ENCODE results near the gene IGF2.
"Not testable (repeated sequence)": the region's sequence is repeated elsewhere in the genome, so short reads cannot be mapped to it uniquely, and the experiment has no call there.

The IGF2 gene

DNA sequence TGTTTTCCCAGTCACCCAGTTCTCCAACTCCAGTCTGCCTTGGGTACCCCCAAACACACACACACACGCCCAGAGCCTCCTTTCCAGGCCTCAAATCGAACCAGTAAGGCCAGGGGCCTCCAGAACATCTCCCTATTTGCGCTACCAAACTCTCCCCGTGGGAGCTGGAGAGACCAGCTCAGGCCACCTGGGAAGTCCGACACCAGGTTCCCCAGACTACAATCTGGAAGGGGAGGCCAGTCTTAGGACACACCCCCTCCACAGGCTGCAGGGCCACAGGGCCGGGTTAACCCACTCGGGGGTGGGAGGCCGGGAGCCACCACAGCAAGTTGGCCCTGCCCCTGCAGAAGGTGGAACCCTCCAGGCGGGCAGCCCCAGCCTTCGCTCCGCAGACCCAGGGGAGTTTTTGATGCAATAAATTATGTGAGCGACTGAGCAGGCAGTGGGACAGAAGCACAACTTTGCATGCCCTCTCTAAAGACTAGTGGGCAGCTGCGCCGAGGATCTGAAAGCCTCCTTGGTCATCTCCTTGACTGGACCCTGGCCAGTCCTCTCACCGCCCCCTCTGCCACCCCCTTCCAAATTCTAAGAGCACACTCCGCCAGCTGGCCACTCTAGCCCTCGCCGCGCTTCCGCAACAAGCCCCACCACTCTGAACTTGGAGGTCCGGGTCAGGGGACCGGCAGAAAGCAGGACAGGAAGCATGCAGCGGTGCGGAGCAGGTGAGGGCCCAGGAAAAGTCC lies 2.8 kb downstream of the IGF2 start:
- no peak for DNase-seq

DNA sequence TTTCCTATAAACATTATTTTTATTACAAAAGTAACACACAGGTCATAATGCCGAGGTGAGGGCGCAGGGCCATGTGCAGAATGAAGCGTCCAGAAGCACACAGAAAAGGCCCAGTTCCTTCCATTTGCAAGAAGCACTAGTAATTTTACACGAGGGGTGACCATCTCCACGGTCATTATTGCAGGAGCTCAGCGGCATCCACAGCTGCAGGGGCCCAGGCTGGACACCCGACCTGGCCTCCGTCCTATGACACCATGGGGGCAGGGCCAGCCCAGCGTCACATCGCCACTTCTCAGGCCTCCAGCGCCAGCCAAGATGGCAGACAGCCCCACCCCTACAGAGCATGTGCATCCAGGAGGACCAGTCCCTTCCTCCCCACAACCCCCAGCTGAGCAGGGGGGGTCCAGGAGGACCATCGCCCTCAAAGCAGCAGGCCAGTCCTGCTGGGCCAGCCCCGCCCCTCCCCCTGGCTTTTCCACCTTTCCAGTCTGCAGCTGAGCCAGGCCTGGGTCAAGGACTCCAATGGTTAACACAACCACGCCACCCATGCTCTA lies 3.5 kb downstream of the IGF2 start:
- no peak for DNase-seq

DNA sequence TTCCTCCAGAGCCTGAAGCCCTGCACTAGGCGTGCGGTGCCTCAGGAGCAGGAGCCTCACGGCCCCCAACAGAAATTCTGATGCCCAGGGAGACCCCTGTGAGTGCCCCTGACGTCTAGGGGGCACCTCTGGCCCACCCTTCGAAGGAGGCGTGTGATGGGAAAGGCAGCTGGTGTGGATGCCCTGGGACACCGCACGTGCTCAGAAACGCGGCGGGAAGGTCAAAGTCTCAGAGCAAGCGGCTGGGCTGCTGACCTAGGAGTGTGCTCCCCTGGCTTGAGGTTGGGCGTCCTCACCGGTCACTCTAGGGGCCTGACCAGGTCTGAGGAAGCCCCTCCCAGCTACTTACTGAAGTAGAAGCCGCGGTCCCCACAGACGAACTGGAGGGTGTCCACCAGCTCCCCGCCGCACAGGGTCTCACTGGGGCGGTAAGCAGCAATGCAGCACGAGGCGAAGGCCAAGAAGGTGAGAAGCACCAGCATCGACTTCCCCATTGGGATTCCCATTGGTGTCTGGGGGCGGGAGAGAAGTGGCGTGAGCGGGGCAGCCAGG lies 4.1 kb downstream of the IGF2 start:
- no peak for DNase-seq

DNA sequence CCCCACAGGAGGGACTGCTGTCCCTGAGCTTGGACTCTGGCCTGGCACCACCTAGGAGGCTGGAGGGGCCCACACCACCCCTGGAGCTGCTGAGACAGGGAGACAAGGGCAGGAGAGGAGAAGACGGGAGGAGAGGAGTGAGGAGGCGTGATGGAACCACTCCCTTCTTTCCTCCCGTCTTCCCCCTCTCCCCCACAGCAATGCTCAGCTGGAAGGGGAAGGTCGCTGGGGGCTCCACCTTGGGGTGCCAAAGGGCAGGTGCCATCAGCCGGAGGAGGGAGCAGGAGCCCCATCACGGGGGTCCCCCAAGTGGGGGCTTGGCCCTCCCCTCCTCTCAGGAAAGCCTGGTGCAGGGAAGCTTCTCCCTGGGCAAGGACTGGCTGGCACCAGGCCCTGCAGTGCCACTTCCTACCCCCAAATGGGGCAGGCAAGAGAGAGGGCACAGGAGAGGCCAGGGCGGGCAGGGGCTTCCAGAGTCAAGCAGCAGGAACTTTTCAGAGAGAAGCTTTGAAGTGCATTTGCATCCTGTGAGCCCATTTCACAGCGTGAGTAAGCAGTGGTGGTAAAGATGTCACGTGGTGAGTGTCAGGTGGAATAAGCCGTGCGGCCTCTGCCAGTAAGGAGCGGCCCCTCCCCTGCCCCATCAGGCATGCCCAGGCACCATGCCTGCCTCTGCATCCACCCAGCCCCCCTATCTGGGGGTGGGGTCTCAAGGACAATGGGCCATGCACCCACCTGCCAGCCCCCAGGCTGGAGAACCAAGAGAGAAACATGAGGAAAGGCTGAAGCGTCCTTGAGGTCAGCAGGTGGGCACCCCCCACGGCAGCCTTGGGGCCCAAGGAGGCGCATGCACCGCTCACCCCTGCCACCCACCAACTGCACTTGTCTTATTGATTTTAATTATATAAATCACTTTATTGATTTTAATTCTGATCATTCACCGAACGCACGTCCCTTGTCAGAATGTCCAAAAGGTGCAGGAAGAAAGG lies 4.9 kb downstream of the IGF2 start:
- no peak for DNase-seq

DNA sequence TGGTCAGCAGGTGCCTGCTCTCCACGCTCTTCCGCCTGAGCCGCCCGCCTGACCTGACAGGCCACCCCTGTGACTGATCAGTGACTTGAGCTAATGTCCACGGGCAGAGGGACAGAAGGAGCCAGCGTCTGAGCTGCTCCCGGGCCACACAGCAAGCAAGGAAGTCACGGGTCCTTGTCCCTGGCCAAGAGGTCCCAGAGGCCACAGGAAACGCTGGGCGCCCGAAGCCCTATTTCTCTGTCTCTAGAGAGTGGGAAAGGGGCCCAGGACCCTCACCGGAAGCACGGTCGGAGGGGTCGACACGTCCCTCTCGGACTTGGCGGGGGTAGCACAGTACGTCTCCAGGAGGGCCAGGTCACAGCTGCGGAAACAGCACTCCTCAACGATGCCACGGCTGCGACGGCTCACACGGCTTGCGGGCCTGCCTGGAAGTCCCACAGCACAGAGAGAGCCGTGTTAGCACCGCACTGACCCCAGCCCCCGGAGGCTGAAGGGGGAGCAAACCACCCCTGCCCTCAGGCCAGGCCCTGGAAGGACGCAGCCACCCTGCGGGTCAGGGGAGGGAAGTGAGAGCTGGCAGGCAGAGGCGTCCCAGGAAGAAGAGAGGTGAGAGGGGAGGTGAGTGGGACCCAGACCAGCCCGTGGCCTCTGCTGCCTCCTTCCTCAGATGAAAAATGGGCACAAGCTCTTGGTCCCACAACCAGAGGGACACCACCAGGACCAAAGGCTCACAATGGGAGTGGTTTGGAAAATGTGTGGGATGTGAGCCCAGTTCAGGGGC lies 5.8 kb downstream of the IGF2 start:
- DNase-seq = no peak

DNA sequence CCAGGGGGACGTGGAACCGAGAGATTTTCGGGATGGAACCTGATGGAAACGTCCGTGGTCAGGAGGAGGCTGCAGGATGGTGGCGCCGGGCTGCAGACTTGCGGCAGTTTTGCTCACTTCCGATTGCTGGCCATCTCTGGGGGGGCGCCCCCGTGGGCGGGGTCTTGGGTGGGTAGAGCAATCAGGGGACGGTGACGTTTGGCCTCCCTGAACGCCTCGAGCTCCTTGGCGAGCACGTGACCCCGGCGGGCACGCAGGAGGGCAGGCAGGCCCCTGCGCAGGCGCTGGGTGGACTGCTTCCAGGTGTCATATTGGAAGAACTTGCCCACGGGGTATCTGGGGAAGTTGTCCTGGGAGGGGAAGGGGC lies 6.3 kb downstream of the IGF2 start:
- no peak for DNase-seq

DNA sequence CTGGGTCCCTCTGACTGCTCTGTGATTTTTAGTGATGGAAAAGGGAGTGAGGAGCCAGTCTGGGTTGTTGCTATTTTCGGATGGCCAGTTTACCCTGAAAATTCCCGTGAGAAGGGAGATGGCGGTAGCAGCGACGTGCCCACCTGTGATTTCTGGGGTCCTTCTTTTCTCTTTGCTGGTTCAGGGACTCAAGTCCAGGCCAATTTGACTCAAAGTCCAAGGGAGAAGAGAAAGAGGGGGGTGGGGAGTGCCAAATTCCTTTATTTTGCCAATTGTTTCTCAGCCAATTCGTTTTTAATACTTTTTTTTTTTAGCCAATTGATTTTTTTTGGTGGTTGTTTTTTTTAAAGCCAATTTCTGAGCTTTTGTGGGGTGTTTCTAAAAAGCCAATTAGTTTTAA lies 6.9 kb downstream of the IGF2 start:
- no peak for DNase-seq

DNA sequence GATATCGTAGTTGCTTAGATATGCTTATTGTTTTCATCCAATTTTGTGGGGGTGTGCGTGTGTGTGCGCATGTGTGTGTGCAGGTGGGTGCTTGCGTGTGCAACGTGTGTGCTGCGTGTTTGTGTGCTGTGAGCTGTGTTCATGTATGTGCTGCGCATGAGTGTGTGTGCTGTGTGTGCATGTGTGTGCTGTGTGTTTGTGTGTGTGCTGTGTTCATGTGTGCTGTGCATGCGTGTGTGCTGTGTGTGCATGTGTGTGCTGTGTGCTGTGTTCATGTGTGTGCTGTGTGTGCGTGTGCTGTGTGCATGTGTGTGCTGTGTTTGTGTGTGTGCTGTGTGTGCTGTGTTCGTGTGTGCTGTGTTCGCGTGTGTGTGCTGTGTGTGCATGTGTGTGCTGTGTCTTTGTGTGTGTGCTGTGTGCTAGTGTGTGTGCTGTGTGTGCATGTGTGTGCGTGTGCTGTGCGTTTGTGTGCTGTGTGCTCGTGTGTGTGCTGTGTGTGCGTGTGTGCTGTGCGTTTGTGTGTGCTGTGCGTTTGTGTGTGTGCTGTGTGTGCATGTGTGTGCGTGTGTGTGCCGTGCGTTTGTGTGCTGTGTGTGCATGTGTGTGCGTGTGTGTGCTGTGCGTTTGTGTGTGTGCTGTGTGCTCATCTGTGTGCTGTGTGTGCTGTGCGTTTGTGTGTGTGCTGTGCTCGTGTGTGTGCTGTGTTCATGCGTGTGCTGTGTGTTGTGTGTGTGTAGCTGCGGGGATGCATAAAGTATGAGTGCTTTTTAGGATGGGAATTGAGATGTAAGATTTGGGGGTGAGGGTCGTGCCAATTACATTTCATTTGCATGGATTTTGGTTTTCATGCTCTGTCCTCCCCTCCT lies 7.6 kb downstream of the IGF2 start:
- DNase-seq = no peak

DNA sequence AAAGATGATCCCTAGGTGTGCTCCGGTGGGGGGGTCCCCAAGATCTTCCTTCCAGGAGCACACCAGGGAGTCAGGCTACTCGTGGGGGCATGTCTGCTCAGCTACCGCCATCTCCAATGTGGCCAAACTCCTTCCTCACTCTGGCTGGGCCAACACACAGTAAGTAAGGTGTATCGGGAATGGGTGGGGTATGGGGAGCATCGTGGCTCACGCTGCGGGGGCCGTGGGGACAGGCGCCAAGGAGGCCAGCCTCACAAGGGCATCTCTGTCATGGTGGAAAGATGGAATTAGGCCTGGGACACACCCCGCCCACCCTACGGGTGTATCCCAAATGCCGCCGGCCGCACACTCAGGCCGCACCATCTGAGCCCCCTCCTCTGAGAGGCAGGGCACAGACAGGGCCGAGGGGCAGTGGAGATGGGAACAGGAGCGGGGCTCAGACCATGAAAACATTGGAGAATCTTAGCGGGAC lies 8.3 kb downstream of the IGF2 start:
- no peak for DNase-seq

DNA sequence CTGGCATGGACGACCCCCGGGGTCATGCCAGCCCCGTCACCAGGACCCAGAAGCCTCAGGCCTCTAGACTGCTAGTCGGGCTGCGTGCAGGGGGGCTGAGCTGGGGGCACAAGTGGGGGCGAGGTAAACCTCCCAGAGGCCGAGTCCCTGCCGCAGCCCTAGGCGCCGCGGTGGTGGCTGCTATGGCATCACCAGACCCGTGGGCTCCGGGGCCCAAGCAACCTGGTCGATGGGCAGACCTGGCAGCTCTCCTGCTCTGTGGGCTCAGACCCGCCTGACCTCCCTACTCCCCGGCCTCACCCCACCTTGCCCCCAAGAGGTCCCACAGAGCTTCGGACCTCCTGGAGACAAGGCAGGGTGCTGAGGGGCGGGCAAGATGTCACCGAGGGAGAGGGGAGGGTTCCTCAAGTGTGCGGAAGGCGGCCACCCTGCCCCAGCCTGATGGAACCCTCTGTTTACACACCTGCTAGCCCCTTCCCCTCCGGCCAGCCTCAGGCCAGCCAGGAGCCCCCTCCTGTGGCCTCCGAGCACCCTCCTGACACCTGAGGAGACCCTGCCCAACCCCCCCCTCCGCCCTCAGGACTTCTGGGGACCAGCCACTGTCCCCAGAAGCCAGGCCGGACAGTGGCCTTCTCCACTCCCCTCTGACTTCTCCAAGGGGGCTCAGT lies 9.4 kb downstream of the IGF2 start:
- no peak for DNase-seq

DNA sequence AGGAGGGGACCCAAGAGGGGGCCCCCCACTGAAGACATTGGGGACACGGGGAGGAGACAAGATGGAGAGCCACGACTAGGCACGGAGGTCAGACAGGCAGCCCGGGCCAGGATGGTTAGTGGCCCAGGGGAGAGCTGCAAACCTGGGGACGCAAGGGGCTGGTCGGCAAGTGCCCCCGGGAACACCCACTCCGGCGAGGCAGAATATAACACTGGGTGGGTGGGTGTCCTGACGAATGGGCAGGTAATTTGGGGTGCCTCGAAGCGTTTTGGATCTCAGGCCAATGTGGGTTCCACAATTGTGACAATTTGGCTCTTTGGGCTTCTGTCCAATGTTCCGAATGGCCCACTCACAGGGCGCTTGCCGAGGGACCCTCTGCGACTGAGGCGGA lies 9.9 kb downstream of the IGF2 start:
- no peak for DNase-seq

DNA sequence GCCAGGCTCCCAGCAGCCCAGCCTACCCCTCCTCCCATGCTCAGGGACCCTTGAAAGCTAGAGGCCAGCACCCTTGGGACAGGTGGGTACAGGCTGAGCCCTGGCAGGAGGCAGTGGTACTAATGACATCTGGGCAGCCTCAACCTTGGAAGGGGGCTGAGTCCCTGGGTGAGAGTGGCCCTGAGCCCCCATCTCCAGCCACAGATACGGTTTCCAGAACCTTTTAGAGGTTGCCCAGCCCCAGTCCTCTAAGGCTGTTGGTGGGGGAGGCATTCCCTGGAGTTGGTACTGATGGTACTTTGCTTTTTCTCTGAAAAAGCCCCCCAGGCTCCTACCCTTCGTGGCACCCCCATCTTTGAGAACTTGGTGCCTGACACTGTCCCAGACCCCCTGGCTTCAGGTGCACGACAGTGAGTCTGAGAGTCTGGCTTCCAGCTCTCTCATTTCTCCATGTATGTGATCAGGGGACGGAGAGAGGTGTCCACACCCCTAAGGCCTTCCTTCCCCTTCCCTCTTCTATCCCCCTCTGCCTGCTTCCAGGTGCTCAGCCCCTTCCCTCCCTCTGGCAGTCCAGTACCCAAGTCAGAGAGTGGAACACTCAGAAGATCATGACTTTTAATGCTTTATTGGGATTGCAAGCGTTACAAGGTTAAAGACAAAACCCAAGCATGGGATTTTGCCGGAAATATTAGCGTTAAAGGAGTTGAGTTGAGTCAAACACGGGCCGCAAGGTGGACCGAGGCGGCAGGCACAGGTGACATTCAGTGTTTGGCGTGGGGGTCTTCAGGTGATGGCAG lies 10.5 kb downstream of the IGF2 start:
- DNase-seq = no peak

DNA sequence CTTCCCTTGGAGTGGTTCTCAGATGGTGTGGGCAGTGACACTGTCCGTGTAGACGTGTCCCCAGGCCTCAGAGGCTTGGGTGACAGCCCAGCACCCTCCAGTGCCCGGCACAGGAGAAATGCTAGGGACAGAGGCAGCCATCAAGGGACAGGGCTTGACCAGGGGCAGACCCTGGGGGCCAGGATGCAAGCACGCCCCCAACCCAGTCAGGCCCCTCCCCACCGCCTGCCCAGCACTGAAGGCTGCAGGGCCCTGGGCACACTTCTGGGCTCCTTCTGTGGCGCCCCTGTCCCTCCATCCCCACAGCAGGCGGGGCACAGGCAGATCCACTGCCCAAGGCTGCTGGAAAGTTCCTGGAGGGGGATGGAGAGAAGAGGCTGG lies 11.1 kb downstream of the IGF2 start:
- DNase-seq = no peak

DNA sequence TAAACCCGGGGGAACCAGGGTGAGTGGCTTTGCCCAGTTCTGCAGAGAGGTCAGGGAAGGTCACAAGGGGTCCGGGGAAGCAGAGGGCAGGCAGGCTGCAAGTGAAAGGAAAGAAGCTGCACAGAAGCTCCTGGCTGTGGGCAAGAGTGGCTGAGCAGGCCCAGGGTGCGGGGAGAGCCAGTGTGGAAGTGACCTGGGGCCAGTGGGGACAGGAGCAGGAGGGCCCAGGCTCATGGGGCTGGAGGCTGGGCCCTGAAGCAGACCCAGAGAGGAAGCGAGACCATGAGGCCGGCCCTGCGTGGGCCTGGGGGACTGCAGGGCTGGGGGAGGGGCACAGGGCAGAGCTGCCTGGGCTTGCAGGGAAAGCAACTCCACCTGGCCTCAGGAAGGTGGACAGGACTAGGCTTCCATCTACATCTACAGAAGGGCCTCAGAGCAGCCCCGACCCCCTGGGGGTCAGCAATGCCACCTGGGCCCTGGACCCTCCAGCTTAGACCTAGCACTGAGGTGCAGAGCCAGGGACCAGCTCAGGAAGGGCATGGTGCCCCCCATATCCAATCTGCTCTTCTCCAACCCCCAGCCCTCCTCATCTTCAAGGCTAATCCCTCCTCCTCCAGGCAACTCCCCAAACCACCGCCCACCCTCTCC lies 11.6 kb downstream of the IGF2 start:
- no peak for DNase-seq

DNA sequence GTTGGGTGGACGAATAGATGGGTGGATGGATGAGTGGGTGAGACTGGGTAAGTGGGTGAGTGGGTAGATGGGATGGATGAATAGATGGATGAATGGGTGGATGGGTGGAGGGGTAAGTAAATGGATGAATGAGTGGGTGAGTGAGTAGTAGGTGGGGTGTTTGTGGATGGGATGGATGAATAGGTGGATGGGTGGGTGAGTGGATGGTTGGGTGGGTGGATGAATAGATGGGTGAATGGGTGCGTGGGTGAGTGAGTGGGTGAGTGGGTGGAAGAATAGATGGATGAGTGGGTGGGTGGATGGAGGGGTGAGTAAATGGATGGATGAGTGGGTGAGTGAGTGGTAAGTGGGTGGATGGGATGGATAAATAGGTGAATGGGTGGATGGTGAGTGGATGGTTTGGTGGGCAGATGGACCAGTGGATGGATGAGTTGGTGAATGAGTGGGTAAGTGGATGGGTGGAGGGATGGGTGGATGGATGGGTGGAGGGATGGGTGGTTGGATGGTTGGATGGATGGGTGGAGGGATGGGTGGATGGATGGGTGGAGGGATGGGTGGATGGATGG lies 12.6 kb downstream of the IGF2 start:
- no peak for DNase-seq

DNA sequence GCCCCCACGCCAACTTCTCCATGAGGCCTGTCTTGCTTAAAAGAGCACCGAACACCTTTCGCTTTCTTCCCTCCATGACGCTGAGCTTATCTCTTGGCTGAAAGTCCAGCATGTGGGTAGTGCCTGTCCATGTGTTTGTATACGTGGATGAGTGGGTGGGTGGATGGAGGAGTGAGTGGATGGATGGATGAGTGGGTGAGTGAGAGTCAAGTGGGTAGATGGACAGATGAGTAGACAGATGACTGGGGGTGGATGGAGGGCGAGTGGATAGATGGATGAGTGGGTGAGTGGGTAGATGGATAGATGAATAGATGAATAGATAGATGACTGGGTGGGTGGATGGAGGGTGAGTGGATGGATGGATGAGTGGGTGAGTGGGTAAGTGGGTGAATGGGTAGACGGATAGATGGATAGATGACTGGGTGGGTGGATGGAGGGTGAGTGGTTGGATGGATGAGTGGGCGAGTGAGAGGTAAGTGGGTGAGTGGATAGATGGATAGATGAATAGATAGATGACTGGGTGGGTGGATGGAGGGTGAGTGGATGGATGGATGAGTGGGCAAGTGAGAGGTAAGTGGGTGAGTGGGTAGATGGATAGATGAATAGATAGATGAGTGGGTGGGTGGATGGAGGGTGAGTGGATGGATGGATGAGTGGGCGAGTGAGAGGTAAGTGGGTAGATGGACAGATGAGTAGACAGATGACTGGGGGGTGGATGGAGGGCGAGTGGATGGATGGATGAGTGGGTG lies 14.3 kb downstream of the IGF2 start:
- DNase-seq = not testable (repeated sequence)

DNA sequence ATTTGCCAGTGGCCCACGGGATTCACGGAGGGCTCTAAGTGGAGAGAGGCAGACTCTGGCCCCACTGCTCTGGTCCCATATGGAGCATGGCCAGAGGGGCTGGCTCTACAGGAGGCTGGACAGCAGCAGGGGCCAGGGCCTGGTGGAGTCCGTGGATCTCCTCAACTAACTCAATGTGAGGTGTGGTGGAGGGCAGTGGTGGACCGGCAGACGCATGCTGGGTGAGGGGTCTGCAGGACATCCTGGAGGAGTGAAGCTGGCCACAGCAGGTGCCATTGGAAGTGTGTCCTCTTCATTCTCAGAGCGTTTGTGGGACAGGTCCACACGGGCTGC lies 15.6 kb downstream of the IGF2 start:
- no peak for DNase-seq

DNA sequence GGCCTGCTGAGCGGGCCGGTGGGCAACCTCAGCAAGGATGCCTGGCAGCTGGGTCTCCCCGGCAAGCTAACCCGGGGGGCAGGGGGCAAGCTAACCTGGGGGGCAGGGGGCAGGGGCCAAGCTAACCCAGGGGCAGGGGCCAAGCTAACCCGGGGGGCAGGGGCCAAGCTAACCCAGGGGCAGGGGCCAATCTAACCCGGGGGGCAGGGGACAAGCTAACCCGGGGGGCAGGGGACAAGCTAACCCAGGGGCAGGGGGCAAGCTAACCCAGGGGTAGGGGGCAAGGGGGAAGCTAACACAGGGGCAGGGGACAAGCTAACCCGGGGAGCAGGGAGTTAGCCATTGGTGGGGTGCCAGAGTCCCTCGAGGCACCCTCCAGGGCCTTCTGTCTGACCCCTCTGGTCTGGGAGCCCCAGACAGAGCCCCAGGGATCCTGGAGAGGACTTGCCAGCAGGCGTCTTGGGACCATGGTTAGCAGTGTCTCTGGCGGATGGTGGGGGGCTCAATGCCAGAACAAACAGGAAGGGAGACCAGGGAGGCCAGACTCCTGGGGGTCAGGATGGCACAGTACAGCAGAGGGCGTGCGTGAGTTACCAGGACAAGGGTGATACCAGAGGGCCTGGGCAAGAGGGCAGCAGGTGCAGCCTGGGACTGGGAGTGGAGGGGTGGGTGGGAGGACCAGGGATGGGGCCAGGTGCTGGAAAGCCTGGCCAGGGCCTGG lies 16.1 kb downstream of the IGF2 start:
- DNase-seq = no peak
